HG03175 (cell line): ENCODE measurements around the gene SMCO2.

Experiments used
- ATAC-seq: cut with Tn5 transposase; IDR thresholded peaks from one replicate; pipeline ENCODE4 v1.9.1; 2021; ENCODE audit warnings: mild to moderate bottlenecking, moderate library complexity; ENCODE audit not compliant: unreplicated experiment

The SMCO2 gene

DNA sequence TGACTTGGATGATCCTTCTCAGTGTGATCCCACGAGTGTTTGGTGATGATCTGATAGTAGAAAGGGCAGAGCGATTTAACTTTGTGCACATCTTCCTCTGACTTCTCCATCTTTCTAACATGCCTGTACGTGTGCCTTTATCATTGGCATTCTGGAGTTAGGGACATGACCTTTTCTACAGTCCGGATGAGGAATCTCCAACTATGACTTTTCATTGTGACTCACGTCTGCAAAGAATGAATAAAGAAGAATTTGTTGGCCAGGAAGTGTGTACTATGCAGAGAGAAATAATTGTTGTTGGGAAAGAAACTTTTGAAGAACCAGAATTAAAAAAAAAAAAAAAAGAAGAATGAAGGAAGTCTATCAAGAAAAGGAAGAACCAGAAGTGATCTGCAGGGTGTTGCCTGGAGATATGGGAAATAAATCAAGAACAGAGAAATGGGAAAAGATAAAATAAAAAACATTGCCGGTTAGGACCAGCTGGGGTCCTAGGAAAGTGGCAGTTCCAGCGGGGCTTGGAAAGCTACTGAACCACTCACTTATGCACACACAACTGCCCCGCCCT is 102.8 kb downstream of the SMCO2 start:
- ATAC-seq = no peak

- no peak for ATAC-seq
Observed at GRCh38 chr12:27549801-27550652, 103.5 kb downstream of the SMCO2 start.

DNA sequence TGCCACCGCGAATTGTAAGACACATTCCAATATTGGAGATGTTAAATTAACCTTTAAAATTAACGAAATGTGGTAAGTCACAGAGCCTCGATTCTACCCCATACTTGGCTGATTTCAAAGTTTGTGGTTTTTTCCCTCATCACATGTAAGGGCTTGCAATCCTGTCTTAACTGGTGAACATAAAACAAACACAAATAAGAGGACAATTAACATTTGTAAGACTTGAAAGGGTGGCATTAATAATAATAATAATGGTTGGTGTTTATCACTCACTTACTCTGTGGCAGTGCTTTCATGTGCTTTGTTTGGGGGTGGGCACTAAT is 104.1 kb downstream of the SMCO2 start:
- no peak for ATAC-seq

DNA sequence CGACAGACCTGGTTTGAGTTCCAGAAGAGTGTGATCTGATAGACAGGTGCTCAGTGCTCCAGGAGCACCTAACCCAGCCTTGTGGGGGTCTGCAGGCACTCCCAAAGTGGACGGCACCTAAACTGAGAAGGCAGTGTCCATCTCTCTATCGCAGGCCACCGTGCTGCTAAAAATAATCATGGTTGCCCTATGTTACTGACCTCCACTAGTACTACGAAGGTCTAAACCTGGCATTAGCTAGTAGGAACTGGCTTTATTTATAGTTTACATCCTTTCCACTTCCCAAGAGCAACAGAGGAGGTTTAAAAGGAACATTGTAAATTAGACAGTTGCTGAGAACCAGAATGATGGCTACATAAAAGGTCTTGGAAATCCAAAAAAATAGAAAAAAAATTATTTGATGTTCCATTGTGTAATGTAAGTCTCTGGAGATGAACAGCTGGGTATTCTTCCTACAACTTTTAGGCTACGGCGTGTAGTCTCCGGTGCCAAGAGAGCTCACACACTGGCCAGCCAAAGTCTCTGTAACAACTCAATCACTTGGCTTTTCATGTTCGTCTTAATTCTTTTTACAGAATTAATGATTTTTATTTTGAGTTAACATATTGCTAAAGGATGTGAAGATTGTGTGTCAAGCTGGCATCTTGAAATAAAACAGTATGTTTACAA is 104.8 kb downstream of the SMCO2 start:
- ATAC-seq = no peak
